SH-SY5Y (cell line): ENCODE data around the gene MARK4.

Experiments
- GATA2 ChIP-seq: IDR thresholded peaks from 2 replicates; pipeline ENCODE4 v1.6.1; 2011; ENCODE audit warnings: mild to moderate bottlenecking, low read depth, low read length
- GATA3 ChIP-seq: IDR thresholded peaks from 2 replicates; pipeline ENCODE4 v1.6.1; 2011; ENCODE audit warnings: low read depth, mild to moderate bottlenecking, low read length, moderate library complexity

The MARK4 gene

GRCh38 chr19:45345506-45345860 lies 94.4 kb downstream of the MARK4 start:
- TF ChIP-seq GATA2 = no peak
- TF ChIP-seq GATA3 = no peak

GRCh38 chr19:45346449-45346848 lies 95.4 kb downstream of the MARK4 start:
- TF ChIP-seq GATA2 = no peak
- no peak for TF ChIP-seq GATA3

GRCh38 chr19:45347570-45348366 lies 96.7 kb downstream of the MARK4 start:
- TF ChIP-seq GATA2 = no peak
- no peak for TF ChIP-seq GATA3

GRCh38 chr19:45348367-45349125 lies 97.5 kb downstream of the MARK4 start:
- no peak for TF ChIP-seq GATA3
- TF ChIP-seq GATA2 = no peak

GRCh38 chr19:45349126-45349415 lies 98.0 kb downstream of the MARK4 start:
- TF ChIP-seq GATA2 = no peak
- no peak for TF ChIP-seq GATA3

- TF ChIP-seq GATA2 (no peak), GATA3 (no peak)
Observed at GRCh38 chr19:45349430-45349941, 98.4 kb downstream of the MARK4 start.

- TF ChIP-seq GATA3 = no peak
Observed at GRCh38 chr19:45350477-45351058, 99.5 kb downstream of the MARK4 start.

- TF ChIP-seq GATA3 (no peak), GATA2 (no peak)
Observed at GRCh38 chr19:45351401-45351952, 100.4 kb downstream of the MARK4 start.

GRCh38 chr19:45352062-45352461 lies 101.0 kb downstream of the MARK4 start:
- TF ChIP-seq GATA3 (no peak), GATA2 (no peak)

- no peak for TF ChIP-seq GATA3
- no peak for TF ChIP-seq GATA2
Observed at GRCh38 chr19:45352471-45352870, 101.4 kb downstream of the MARK4 start.

GRCh38 chr19:45352914-45353796 lies 102.1 kb downstream of the MARK4 start:
- TF ChIP-seq GATA3 (no peak), GATA2 (no peak)

GRCh38 chr19:45354241-45354842 lies 103.3 kb downstream of the MARK4 start:
- TF ChIP-seq GATA3 (no peak), GATA2 (no peak)
